ENCODE results near the gene HS3ST4. TPM values are rescaled to one million over a fixed set of nuclear protein-coding genes. Genes with fewer than 3 reads are reported as not detected.

HS3ST4 gene
- total and polyA plus RNA-seq, 2 of the 8 experiments (the other 6 are each of a cell fraction or from before 2014, with no cell fraction given), result 1.9 to 3.3 TPM

DNA sequence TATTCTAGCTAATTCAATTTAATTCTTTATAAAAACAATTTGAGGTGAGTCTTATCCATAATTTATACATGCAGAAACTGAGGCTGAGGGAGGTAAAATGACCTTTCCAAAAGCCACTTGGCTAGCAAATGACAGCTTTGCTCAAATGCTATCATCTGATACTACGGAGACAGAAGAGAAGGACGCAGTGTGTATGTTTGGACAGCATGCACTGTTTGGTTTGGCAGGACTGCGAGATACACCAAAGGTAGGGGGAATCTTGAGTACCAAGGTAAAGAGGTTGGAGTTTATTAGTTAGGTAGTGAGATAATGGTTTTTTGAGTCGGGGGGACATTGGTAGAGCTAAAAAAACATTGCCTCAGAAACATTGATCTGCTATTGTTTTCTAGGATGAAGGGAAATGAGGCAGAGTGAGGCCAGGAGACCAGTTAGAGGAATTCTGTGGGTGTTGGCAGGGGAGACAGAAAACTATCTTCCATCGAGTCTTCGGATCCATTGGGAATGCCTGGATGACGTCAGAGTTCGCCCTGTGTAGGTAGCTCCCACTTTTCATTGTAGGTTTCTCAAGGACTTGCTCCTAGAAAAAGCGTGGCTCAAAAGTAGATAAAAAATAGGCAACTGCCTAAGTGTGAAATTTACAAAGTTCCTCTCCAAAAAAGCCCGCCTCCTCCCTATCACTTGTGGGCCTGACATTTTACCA is 2.5 kb upstream of the HS3ST4 start:
- H3K27me3 ChIP-seq (replicated peaks in 1 of 4; ENCODE audit: control insufficient read depth in 3 of 4, extremely low read depth in 1 of 4, insufficient read depth in 3 of 4, low read length in 3 of 4), result peaks cover 3 to 26% (median 17%) of the 10 kb centered on the region in 4 experiments; a peak in 6 of 7 replicates
- no peak overlapping the region for H4K91ac ChIP-seq (replicated peaks; ENCODE audit: insufficient read length, low read length)
- POLR2A ChIA-PET (ENCODE audit: partially characterized antibody), result interaction anchor here (0.8 to 1.1 kb wide), 2 partner anchors 27 to 52 kb away, joined by 3 read pairs; no protein-coding TSS in a partner anchor
- H4K8ac ChIP-seq (ENCODE audit: extremely low read depth, insufficient read depth, low read length), result no peak overlapping the region
- no peak overlapping the region for H3K56ac ChIP-seq (replicated peaks; ENCODE audit: insufficient read length, low read depth, low read length)
- no peaks in the 10 kb centered on the region for H3K36me3 ChIP-seq (ENCODE audit: control insufficient read depth in 2 of 4, insufficient read depth in 4 of 4, low read length in 3 of 4)
- CTCF ChIA-PET (ENCODE audit: partially characterized antibody), result no interaction called here
- DNase-seq (ENCODE audit: low read depth in 1 of 2, low spot score in 2 of 2) (no peak), FAIRE-seq (no peak)
- H2AK5ac ChIP-seq (ENCODE audit: low read depth, low read length), result peak overlapping the region; percentile 60; the same call in 1 of the 2 replicates
- no peak overlapping the region for H2BK12ac ChIP-seq (ENCODE audit: low read depth, low read length)
- no peak overlapping the region for H3K4me3 ChIP-seq (ENCODE audit: extremely low read depth in 1 of 4, insufficient read depth in 2 of 4, low read depth in 3 of 4, low read length in 4 of 4)
- no peak overlapping the region for H3K14ac ChIP-seq (ENCODE audit: insufficient read length)
- H2BK120ac ChIP-seq (replicated peaks; ENCODE audit: low read depth, low read length), result no peak overlapping the region
- H3K27ac ChIP-seq (ENCODE audit: low read depth, low read length), result no peak overlapping the region
- peaks cover 0 to 10% (median 4%) of the 10 kb centered on the region in 4 experiments; a peak in 5 of 7 replicates for H3K4me1 ChIP-seq (replicated peaks in 1 of 4; ENCODE audit: control insufficient read depth in 3 of 4, insufficient read depth in 4 of 4, low read length in 3 of 4)
- H2BK5ac ChIP-seq (ENCODE audit: low read depth, low read length), result no peak overlapping the region
- peaks cover 0 to 6% of the 10 kb centered on the region in 2 experiments for H4K20me1 ChIP-seq (replicated peaks in 1 of 2; ENCODE audit: control insufficient read depth in 1 of 2, insufficient read depth in 2 of 2, low read length in 2 of 2)
- no peak overlapping the region for H2AFZ ChIP-seq (ENCODE audit: low read length)
- peaks cover 17% of the 10 kb centered on the region for H3K23me2 ChIP-seq (ENCODE audit: low read depth, low read length)
- H4K5ac ChIP-seq (ENCODE audit: insufficient read length, low read depth, low read length), result no peak overlapping the region
- H3K79me2 ChIP-seq (ENCODE audit: control insufficient read depth in 1 of 2, insufficient read depth in 2 of 2, low read length in 2 of 2), result no peaks in the 10 kb centered on the region
- no peak overlapping the region for H3K23ac ChIP-seq (ENCODE audit: insufficient read length)
- H3K4ac ChIP-seq (replicated peaks; ENCODE audit: insufficient read length, low read depth, low read length), result no peak overlapping the region
- no peak overlapping the region for H3K4me2 ChIP-seq (ENCODE audit: insufficient read depth in 1 of 2, low read depth in 2 of 2, low read length in 2 of 2)
- H3K18ac ChIP-seq (ENCODE audit: extremely low read depth, low read length), result no peak overlapping the region
- H3K9me3 ChIP-seq (ENCODE audit: insufficient read depth in 2 of 2, low read depth in 1 of 2, low read length in 1 of 2), result no peaks in the 10 kb centered on the region
- WGBS, 2 experiments (ENCODE audit: extremely low coverage in 1 of 2, insufficient coverage in 1 of 2, insufficient read length in 1 of 2, insufficient replicate concordance in 2 of 2, low coverage in 1 of 2, low lambda C conversion rate in 2 of 2, missing lambda C conversion rate in 1 of 2), result 76 to 100% methylated on average over 1 to 10 of the region's 10 CpGs
- H3K79me1 ChIP-seq (ENCODE audit: low read depth, low read length), result no peaks in the 10 kb centered on the region
- no peak overlapping the region for H2BK15ac ChIP-seq (ENCODE audit: low read length)
- no peak overlapping the region for H2BK20ac ChIP-seq (ENCODE audit: low read length)
- no peak overlapping the region for H3K9ac ChIP-seq (replicated peaks in 1 of 4; ENCODE audit: extremely low read depth in 1 of 4, low read depth in 3 of 4, low read length in 3 of 4)
- TF ChIP-seq TAF1 (IDR thresholded peaks at IDR 0.05; ENCODE audit: low read depth, low read length) (no peak), ZNF274 (IDR thresholded peaks at IDR 0.05; ENCODE audit: borderline replicate concordance, extremely low read depth, low read length) (no peak), SP4 (IDR thresholded peaks at IDR 0.05; ENCODE audit: low read length) (no peak), FOSL1 (IDR thresholded peaks at IDR 0.05; ENCODE audit: insufficient read depth, low read depth, low read length) (no peak), CHD2 (IDR thresholded peaks at IDR 0.05; ENCODE audit: low read length) (no peak), KDM4A (IDR thresholded peaks at IDR 0.05; ENCODE audit: low read depth, low read length, severe bottlenecking) (no peak), MAFK (IDR thresholded peaks at IDR 0.05; ENCODE audit: low read depth, low read length) (no peak), NRF1 (IDR thresholded peaks at IDR 0.05; ENCODE audit: low read depth, low read length) (no peak), BCL11A (IDR thresholded peaks at IDR 0.05; ENCODE audit: low read depth in 2 of 2, low read length in 2 of 2) (no peak), JUND (IDR thresholded peaks at IDR 0.05; ENCODE audit: low read length) (no peak), CEBPB (IDR thresholded peaks at IDR 0.05; ENCODE audit: low read depth, low read length) (no peak)
- TF ChIP-seq, protein P1, sequence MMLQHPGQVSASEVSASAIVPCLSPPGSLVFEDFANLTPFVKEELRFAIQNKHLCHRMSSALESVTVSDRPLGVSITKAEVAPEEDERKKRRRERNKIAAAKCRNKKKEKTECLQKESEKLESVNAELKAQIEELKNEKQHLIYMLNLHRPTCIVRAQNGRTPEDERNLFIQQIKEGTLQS (IDR thresholded peaks at IDR 0.05; ENCODE audit: insufficient read depth, low read depth, low read length), result no peak
- TF ChIP-seq, protein P2, sequence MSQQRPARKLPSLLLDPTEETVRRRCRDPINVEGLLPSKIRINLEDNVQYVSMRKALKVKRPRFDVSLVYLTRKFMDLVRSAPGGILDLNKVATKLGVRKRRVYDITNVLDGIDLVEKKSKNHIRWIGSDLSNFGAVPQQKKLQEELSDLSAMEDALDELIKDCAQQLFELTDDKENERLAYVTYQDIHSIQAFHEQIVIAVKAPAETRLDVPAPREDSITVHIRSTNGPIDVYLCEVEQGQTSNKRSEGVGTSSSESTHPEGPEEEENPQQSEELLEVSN (IDR thresholded peaks at IDR 0.05), result no peak
